Activated CD4-positive, alpha-beta T cell treated with anti-CD3 and anti-CD28 coated beads, Interleukin-2, amount 50 U/mL, for 24 hours (primary cell): ENCODE measurements around the gene SAFB2.
A peak's percentile ranks its signal among the peaks of the same experiment; 100 is the strongest.

Experiments used
- DNase-seq, 2 donors: peaks; one replicate each; pipeline ENCODE4 v3.0.0-alpha.2; 2020; ENCODE audit warnings: low read depth in 1 of 2, low spot score in 1 of 2

Gene SAFB2

GRCh38 chr19:5585461-5586299 is 36.9 kb downstream of the SAFB2 start:
- peak in 1 of 2 donors; percentile 32 for DNase-seq

- no peak for DNase-seq
Measured at GRCh38 chr19:5580161-5580571, 42.4 kb downstream of the SAFB2 start.

GRCh38 chr19:5579697-5580096 is 42.9 kb downstream of the SAFB2 start:
- no peak for DNase-seq

GRCh38 chr19:5579286-5579685 is 43.3 kb downstream of the SAFB2 start:
- no peak for DNase-seq

- peak; percentile 36 to 50 for DNase-seq
Measured at GRCh38 chr19:5578097-5578846, 44.3 kb downstream of the SAFB2 start.

GRCh38 chr19:5575590-5575989 is 47.0 kb downstream of the SAFB2 start:
- DNase-seq, result no peak

- DNase-seq, result no peak
Measured at GRCh38 chr19:5572556-5573286, 49.9 kb downstream of the SAFB2 start.

- no peak for DNase-seq
Measured at GRCh38 chr19:5571777-5572176, 50.8 kb downstream of the SAFB2 start.

- DNase-seq, result no peak
Measured at GRCh38 chr19:5567970-5568407, 54.6 kb downstream of the SAFB2 start.

- no peak for DNase-seq
Measured at GRCh38 chr19:5567360-5567969, 55.1 kb downstream of the SAFB2 start, which contains the start of gene TINCR. Gene TINCR, minus strand, starts transcription at chr19:5567953.

GRCh38 chr19:5564930-5565329 is 57.6 kb downstream of the SAFB2 start:
- no peak for DNase-seq

GRCh38 chr19:5563935-5564612 is 58.5 kb downstream of the SAFB2 start:
- no peak for DNase-seq

- DNase-seq, result no peak
Measured at GRCh38 chr19:5563008-5563431, 59.6 kb downstream of the SAFB2 start.

- no peak for DNase-seq
Measured at GRCh38 chr19:5562280-5562679, 60.3 kb downstream of the SAFB2 start.

- DNase-seq, result no peak
Measured at GRCh38 chr19:5561559-5561958, 61.0 kb downstream of the SAFB2 start.

GRCh38 chr19:5560156-5560555 is 62.4 kb downstream of the SAFB2 start:
- DNase-seq, result no peak

- DNase-seq, result no peak
Measured at GRCh38 chr19:5559804-5560133, 62.8 kb downstream of the SAFB2 start.

- DNase-seq, result no peak
Measured at GRCh38 chr19:5558101-5558621, 64.4 kb downstream of the SAFB2 start.

GRCh38 chr19:5557691-5558090 is 64.9 kb downstream of the SAFB2 start:
- DNase-seq, result no peak

- no peak for DNase-seq
Measured at GRCh38 chr19:5554828-5555227, 67.7 kb downstream of the SAFB2 start.
